DND-41 (cell line): ENCODE results near the gene STARD13.

Experiments
- EZH2 ChIP-seq: IDR thresholded peaks from 3 replicates; pipeline ENCODE4 v1.6.1; 2012; ENCODE audit warnings: borderline replicate concordance, low read depth, mild to moderate bottlenecking, moderate library complexity, low read length, inconsistent platforms; ENCODE audit not compliant: severe bottlenecking
- TF ChIP-seq, protein P1 (sequence below): IDR thresholded peaks from 2 replicates; pipeline ENCODE4 v1.5.1; 2012; ENCODE audit warnings: borderline replicate concordance, low read length, moderate library complexity, mild to moderate bottlenecking; ENCODE audit not compliant: poor library complexity, severe bottlenecking; ENCODE audit errors: extremely low read depth

DNA sequence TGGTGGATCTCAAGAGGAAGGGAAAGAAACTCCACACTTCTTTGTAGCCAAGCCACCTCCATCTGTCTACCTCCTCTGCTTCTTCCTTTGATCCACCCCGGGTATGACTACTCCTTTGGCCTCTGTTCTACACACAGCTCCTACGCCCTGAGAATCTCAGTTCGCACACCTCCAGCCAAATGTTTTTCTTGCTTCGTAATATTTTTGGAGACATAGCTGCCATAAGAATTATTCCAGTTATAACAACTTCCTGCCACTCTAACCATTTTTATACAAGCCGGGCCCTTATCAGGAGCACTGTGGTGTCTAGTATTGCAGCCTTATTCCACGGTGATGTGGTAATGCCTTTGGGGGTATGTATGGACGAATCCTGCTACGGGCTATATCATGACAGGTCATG is 126.7 kb downstream of the STARD13 start:
- TF ChIP-seq, protein P1, sequence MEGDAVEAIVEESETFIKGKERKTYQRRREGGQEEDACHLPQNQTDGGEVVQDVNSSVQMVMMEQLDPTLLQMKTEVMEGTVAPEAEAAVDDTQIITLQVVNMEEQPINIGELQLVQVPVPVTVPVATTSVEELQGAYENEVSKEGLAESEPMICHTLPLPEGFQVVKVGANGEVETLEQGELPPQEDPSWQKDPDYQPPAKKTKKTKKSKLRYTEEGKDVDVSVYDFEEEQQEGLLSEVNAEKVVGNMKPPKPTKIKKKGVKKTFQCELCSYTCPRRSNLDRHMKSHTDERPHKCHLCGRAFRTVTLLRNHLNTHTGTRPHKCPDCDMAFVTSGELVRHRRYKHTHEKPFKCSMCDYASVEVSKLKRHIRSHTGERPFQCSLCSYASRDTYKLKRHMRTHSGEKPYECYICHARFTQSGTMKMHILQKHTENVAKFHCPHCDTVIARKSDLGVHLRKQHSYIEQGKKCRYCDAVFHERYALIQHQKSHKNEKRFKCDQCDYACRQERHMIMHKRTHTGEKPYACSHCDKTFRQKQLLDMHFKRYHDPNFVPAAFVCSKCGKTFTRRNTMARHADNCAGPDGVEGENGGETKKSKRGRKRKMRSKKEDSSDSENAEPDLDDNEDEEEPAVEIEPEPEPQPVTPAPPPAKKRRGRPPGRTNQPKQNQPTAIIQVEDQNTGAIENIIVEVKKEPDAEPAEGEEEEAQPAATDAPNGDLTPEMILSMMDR = no peak
- no peak for TF ChIP-seq EZH2
